Panc1 (cell line): ENCODE results near the gene CSK. TPM values are rescaled to one million over a fixed set of nuclear protein-coding genes. Genes with fewer than 3 reads are reported as not detected.

Source experiments
- ATAC-seq: fragments of 200-7000 bp; cut with Tn5 transposase; 2 replicates; pipeline ENCODE4 v1.9.1; 2020; ENCODE audit warnings: mild to moderate bottlenecking, moderate library complexity
- BruUV-seq: library from RNA; stranded (reverse); fragments of 400-500 nt; replicated peaks from 2 replicates; lab custom pipeline; 2021; lab: Mats Ljungman, UMichigan
- CTCF ChIA-PET: fragments of 300-600 bp; sonication (Branson Sonifier 250); formaldehyde crosslinking; loops from one replicate; lab custom pipeline; 2022; ENCODE audit warnings: antibody characterized with exemption; lab: Charles Lee
- POLR2A ChIA-PET: fragments of 300-600 bp; sonication (Branson Sonifier 250); formaldehyde crosslinking; loops from one replicate; lab custom pipeline; 2022; ENCODE audit warnings: antibody characterized with exemption; lab: Charles Lee
- DNase-seq: peaks from one replicate; pipeline ENCODE4 v3.0.0-alpha.2; 2010; ENCODE audit warnings: low read depth, low spot score
- H3K27ac ChIP-seq: 2 replicates; pipeline ENCODE4 v1.5.1; 2011; ENCODE audit warnings: mild to moderate bottlenecking, low read length, inconsistent platforms
- H3K27me3 ChIP-seq: fragments of 200-500 bp; sonication (Bioruptor generic); 2 replicates; pipeline ENCODE4 v1.6.0; 2014; ENCODE audit warnings: low read length, inconsistent platforms; ENCODE audit not compliant: control insufficient read depth, insufficient read depth
- H3K36me3 ChIP-seq: fragments of 200-500 bp; sonication (Bioruptor generic); 2 replicates; pipeline ENCODE4 v1.5.1; 2014; ENCODE audit warnings: inconsistent platforms, mild to moderate bottlenecking, low read length, moderate library complexity; ENCODE audit not compliant: control insufficient read depth, insufficient read depth
- H3K4me1 ChIP-seq: 2 replicates; pipeline ENCODE4 v1.5.1; 2011; ENCODE audit warnings: inconsistent platforms, mild to moderate bottlenecking, low read length, moderate library complexity; ENCODE audit not compliant: control insufficient read depth, insufficient read depth
- H3K4me3 ChIP-seq, 2 experiments: 2 replicates each; pipeline ENCODE4 v1.5.1; 2011 to 2012; ENCODE audit warnings: low read depth in 2 of 2, low read length in 2 of 2, mild to moderate bottlenecking in 2 of 2, inconsistent platforms in 1 of 2, moderate library complexity in 1 of 2
- H3K9me3 ChIP-seq: fragments of 200-500 bp; sonication (Bioruptor generic); 2 replicates; pipeline ENCODE4 v1.5.1; 2014; ENCODE audit warnings: low read depth, mild to moderate bottlenecking, inconsistent platforms, low read length, moderate library complexity; ENCODE audit not compliant: control insufficient read depth, insufficient read depth
- CTCF ChIP-seq: fragments of 450-650 bp; IDR thresholded peaks from 2 replicates; pipeline ENCODE4 v1.5.1; 2017; ENCODE audit warnings: mild to moderate bottlenecking
- POLR2AphosphoS5 ChIP-seq: IDR thresholded peaks from 2 replicates; pipeline ENCODE4 v1.6.1; 2012; ENCODE audit warnings: mild to moderate bottlenecking, low read depth, low read length, moderate library complexity
- SIN3A ChIP-seq: IDR thresholded peaks from 2 replicates; pipeline ENCODE4 v1.6.1; 2012; ENCODE audit warnings: low read depth, mild to moderate bottlenecking, low read length, moderate library complexity, borderline replicate concordance; ENCODE audit not compliant: insufficient read depth
- TCF7L2 ChIP-seq: IDR thresholded peaks from 2 replicates; pipeline ENCODE4 v1.6.1; 2011; ENCODE audit warnings: mild to moderate bottlenecking, low read depth, low read length, inconsistent platforms
- in situ Hi-C: cut with HindIII; loops from 2 replicates; pipeline ENCODE4 v1.10.0; 2016; ENCODE audit warnings: low sequenced_read_pairs, low pct_unique_long_range_greater_than_20kb
- intact Hi-C: fragments of 100-400 bp; cut with micrococcal nuclease; formaldehyde crosslinking; loops from one replicate; pipeline ENCODE4 v1.10.0; 2022; ENCODE audit not compliant: unreplicated experiment
- total RNA-seq: library from RNA; stranded (reverse); gene quantifications from one replicate; pipeline ENCODE4 v1.2.1, GENCODE V29; 2021; ENCODE audit not compliant: unreplicated experiment
- TF ChIP-seq, protein P1 (sequence below), 2 experiments: IDR thresholded peaks; 2 replicates each; pipeline ENCODE4 v1.6.1; 2011 to 2012; ENCODE audit warnings: low read depth in 2 of 2, control low read depth in 1 of 2, low read length in 1 of 2, mild to moderate bottlenecking in 1 of 2, moderate library complexity in 1 of 2; ENCODE audit not compliant: insufficient read depth in 1 of 2

CSK gene
- total RNA-seq, 1 experiment from 2014 or later = 81.4 TPM

DNA sequence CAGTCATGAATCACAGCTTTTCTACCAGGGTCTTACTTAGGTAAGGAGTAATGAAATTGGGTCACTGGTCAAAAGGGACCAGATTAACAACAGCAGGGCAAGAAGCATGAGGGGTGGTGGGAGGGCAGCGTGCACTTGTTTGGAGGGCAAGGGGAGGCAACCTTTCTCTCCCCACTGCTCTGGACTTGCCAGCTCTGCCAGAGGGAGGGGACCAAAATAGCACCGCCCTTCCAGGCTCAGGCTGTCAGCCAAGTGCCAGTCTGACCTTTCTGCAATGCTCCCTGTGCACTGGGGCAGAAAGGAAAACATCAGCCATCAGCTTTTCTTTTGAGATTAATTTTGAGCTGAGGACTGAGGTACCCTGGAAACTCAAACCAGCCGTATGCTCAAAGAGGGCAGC lies 65.6 kb downstream of the CSK start:
- in situ Hi-C loops (no loop called here), intact Hi-C loops (no loop called here)
- DNase-seq (no peak), ATAC-seq (no peak)
- POLR2A ChIA-PET = interaction anchor here (0.6 kb wide), 1 partner anchor 14 kb away, joined by 6 read pairs; no protein-coding TSS in a partner anchor
- BruUV-seq = no TSS peak
- no peak overlapping the region for H3K27ac ChIP-seq
- peaks cover 6% of the 10 kb centered on the region for H3K4me1 ChIP-seq
- no peaks in the 10 kb centered on the region; the same call in 1 of the 2 replicates for H3K36me3 ChIP-seq
- TF ChIP-seq, protein P1, sequence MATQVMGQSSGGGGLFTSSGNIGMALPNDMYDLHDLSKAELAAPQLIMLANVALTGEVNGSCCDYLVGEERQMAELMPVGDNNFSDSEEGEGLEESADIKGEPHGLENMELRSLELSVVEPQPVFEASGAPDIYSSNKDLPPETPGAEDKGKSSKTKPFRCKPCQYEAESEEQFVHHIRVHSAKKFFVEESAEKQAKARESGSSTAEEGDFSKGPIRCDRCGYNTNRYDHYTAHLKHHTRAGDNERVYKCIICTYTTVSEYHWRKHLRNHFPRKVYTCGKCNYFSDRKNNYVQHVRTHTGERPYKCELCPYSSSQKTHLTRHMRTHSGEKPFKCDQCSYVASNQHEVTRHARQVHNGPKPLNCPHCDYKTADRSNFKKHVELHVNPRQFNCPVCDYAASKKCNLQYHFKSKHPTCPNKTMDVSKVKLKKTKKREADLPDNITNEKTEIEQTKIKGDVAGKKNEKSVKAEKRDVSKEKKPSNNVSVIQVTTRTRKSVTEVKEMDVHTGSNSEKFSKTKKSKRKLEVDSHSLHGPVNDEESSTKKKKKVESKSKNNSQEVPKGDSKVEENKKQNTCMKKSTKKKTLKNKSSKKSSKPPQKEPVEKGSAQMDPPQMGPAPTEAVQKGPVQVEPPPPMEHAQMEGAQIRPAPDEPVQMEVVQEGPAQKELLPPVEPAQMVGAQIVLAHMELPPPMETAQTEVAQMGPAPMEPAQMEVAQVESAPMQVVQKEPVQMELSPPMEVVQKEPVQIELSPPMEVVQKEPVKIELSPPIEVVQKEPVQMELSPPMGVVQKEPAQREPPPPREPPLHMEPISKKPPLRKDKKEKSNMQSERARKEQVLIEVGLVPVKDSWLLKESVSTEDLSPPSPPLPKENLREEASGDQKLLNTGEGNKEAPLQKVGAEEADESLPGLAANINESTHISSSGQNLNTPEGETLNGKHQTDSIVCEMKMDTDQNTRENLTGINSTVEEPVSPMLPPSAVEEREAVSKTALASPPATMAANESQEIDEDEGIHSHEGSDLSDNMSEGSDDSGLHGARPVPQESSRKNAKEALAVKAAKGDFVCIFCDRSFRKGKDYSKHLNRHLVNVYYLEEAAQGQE (IDR thresholded peaks at IDR 0.05; ENCODE audit: insufficient read depth in 1 of 2, low read depth in 2 of 2, low read length in 1 of 2) = no peak
- TF ChIP-seq SIN3A = no peak
- no peak for TF ChIP-seq TCF7L2
- TF ChIP-seq CTCF = no peak
- TF ChIP-seq POLR2AphosphoS5 = no peak
- no peaks in the 10 kb centered on the region for H3K9me3 ChIP-seq
- no peaks in the 10 kb centered on the region for H3K27me3 ChIP-seq
- no peak overlapping the region for H3K4me3 ChIP-seq
- CTCF ChIA-PET = interaction anchor here (0.7 kb wide), 1 partner anchor 11 kb away, joined by 11 read pairs; no protein-coding TSS in a partner anchor

GRCh38 chr15:74850393-74850792 lies 68.5 kb downstream of the CSK start:
- POLR2A ChIA-PET = no interaction called here
- in situ Hi-C loops (no loop called here), intact Hi-C loops (no loop called here)
- H3K9me3 ChIP-seq = no peaks in the 10 kb centered on the region
- no peak overlapping the region for H3K27ac ChIP-seq
- peaks cover 2% of the 10 kb centered on the region for H3K36me3 ChIP-seq
- ATAC-seq (no peak), DNase-seq (no peak)
- CTCF ChIA-PET = no interaction called here
- no peaks in the 10 kb centered on the region for H3K27me3 ChIP-seq
- H3K4me3 ChIP-seq = no peak overlapping the region
- no TSS peak for BruUV-seq
- no peaks in the 10 kb centered on the region for H3K4me1 ChIP-seq
- no peak for TF ChIP-seq POLR2AphosphoS5
- TF ChIP-seq, protein P1 (IDR thresholded peaks at IDR 0.05; ENCODE audit: insufficient read depth in 1 of 2, low read depth in 2 of 2, low read length in 1 of 2) = no peak
- no peak for TF ChIP-seq SIN3A
- TF ChIP-seq TCF7L2 = no peak
- no peak for TF ChIP-seq CTCF
